ENCODE measurements around the gene WWC1. TPM values are rescaled to one million over a fixed set of nuclear protein-coding genes. Genes with fewer than 3 reads are reported as not detected.
"Not testable (repeated sequence)": the region's sequence is repeated elsewhere in the genome, so short reads cannot be mapped to it uniquely, and the experiment has no call there.

WWC1 gene
- total RNA-seq, 1 experiment from 2014 or later: not detected

GRCh38 chr5:168273056-168273980 is 18.1 kb upstream of the WWC1 start:
- no peak for DNase-seq
- Histone ChIP-seq H3K27ac (no peak overlapping the region), H3K4me3 (no peak overlapping the region), H3K9me3 (replicated peaks) (no peaks in the 10 kb centered on the region), H3K4me1 (no peaks in the 10 kb centered on the region; the same call in 1 of the 2 replicates), H3K36me3 (no peaks in the 10 kb centered on the region), H3K27me3 (no peaks in the 10 kb centered on the region; the same call in 1 of the 2 replicates)

- no peak for DNase-seq
- H3K27me3 ChIP-seq: no peaks in the 10 kb centered on the region; the same call in 1 of the 2 replicates
- H3K27ac ChIP-seq: no peak overlapping the region
Observed at GRCh38 chr5:168274406-168274805, 17.0 kb upstream of the WWC1 start.

GRCh38 chr5:168275940-168276339 is 15.5 kb upstream of the WWC1 start:
- Histone ChIP-seq H3K27ac (no peak overlapping the region), H3K9me3 (replicated peaks) (no peaks in the 10 kb centered on the region), H3K36me3 (no peaks in the 10 kb centered on the region), H3K27me3 (no peaks in the 10 kb centered on the region; the same call in 1 of the 2 replicates), H3K4me1 (no peaks in the 10 kb centered on the region), H3K4me3 (no peak overlapping the region)
- DNase-seq: no peak

More at GRCh38 chr5:168274406-168274805, 17.0 kb upstream of the WWC1 start:
- Histone ChIP-seq H3K36me3 (no peaks in the 10 kb centered on the region), H3K4me3 (no peak overlapping the region), H3K9me3 (replicated peaks) (no peaks in the 10 kb centered on the region), H3K4me1 (no peaks in the 10 kb centered on the region)

- Histone ChIP-seq H3K9me3 (replicated peaks) (no peaks in the 10 kb centered on the region), H3K27ac (no peak overlapping the region), H3K27me3 (no peaks in the 10 kb centered on the region; the same call in 1 of the 2 replicates), H3K4me3 (no peak overlapping the region), H3K4me1 (no peaks in the 10 kb centered on the region), H3K36me3 (no peaks in the 10 kb centered on the region)
- peak in 1 of 2 experiments; percentile 17 for DNase-seq
Observed at GRCh38 chr5:168282120-168282519, 9.3 kb upstream of the WWC1 start.

- Histone ChIP-seq H3K27ac (no peak overlapping the region), H3K4me1 (no peaks in the 10 kb centered on the region), H3K4me3 (no peak overlapping the region), H3K36me3 (no peaks in the 10 kb centered on the region), H3K9me3 (replicated peaks) (no peaks in the 10 kb centered on the region), H3K27me3 (no peaks in the 10 kb centered on the region)
- DNase-seq: no peak
Observed at GRCh38 chr5:168284809-168285208, 6.6 kb upstream of the WWC1 start.

- no peaks in the 10 kb centered on the region for H3K36me3 ChIP-seq
- H3K4me1 ChIP-seq: no peaks in the 10 kb centered on the region
- H3K9me3 ChIP-seq (replicated peaks): no peaks in the 10 kb centered on the region
- no peak overlapping the region for H3K4me3 ChIP-seq
- no peak for DNase-seq
- H3K27ac ChIP-seq: no peak overlapping the region
- H3K27me3 ChIP-seq: no peaks in the 10 kb centered on the region
Observed at GRCh38 chr5:168285696-168286095, 5.7 kb upstream of the WWC1 start.

GRCh38 chr5:168286386-168286785 is 5.1 kb upstream of the WWC1 start:
- no peak overlapping the region for H3K4me3 ChIP-seq
- H3K27me3 ChIP-seq: no peaks in the 10 kb centered on the region
- no peak for DNase-seq

GRCh38 chr5:168286863-168287262 is 4.6 kb upstream of the WWC1 start:
- not testable (repeated sequence) for H3K27me3 ChIP-seq; H3K9me3 ChIP-seq (replicated peaks); H3K27ac ChIP-seq; H3K4me3 ChIP-seq; DNase-seq; H3K36me3 ChIP-seq; H3K4me1 ChIP-seq

More at GRCh38 chr5:168286386-168286785, 5.1 kb upstream of the WWC1 start:
- Histone ChIP-seq H3K27ac (no peak overlapping the region), H3K9me3 (replicated peaks) (no peaks in the 10 kb centered on the region), H3K4me1 (no peaks in the 10 kb centered on the region), H3K36me3 (no peaks in the 10 kb centered on the region)

- Histone ChIP-seq H3K4me3 (no peak overlapping the region), H3K4me1 (no peaks in the 10 kb centered on the region), H3K36me3 (no peaks in the 10 kb centered on the region), H3K27ac (no peak overlapping the region), H3K27me3 (no peaks in the 10 kb centered on the region), H3K9me3 (replicated peaks) (no peaks in the 10 kb centered on the region)
- no peak for DNase-seq
Observed at GRCh38 chr5:168287362-168287761, 4.1 kb upstream of the WWC1 start.

- Histone ChIP-seq H3K4me3 (no peak overlapping the region), H3K36me3 (no peaks in the 10 kb centered on the region), H3K27me3 (no peaks in the 10 kb centered on the region), H3K4me1 (no peaks in the 10 kb centered on the region), H3K9me3 (replicated peaks) (no peaks in the 10 kb centered on the region), H3K27ac (no peak overlapping the region)
- DNase-seq: no peak
Observed at GRCh38 chr5:168288349-168289245, 2.8 kb upstream of the WWC1 start.

GRCh38 chr5:168290902-168291341 is 523 bp upstream of the WWC1 start:
- H3K4me3 ChIP-seq: no peak overlapping the region

GRCh38 chr5:168291964-168292785 is 730 bp downstream of the WWC1 start:
- no peak overlapping the region for H3K4me3 ChIP-seq
- H3K27me3 ChIP-seq: no peaks in the 10 kb centered on the region
- H3K4me1 ChIP-seq: no peaks in the 10 kb centered on the region
- no peaks in the 10 kb centered on the region for H3K9me3 ChIP-seq (replicated peaks)
- no peak overlapping the region for H3K27ac ChIP-seq
- DNase-seq: no peak
- no peaks in the 10 kb centered on the region for H3K36me3 ChIP-seq

More at GRCh38 chr5:168290902-168291341, 523 bp upstream of the WWC1 start:
- no peak for DNase-seq
- H3K27ac ChIP-seq: no peak overlapping the region
- no peaks in the 10 kb centered on the region for H3K27me3 ChIP-seq
- H3K9me3 ChIP-seq (replicated peaks): no peaks in the 10 kb centered on the region
- H3K36me3 ChIP-seq: no peaks in the 10 kb centered on the region
- no peaks in the 10 kb centered on the region for H3K4me1 ChIP-seq

- Histone ChIP-seq H3K9me3 (replicated peaks) (no peaks in the 10 kb centered on the region), H3K27me3 (no peaks in the 10 kb centered on the region), H3K4me3 (no peak overlapping the region), H3K36me3 (no peaks in the 10 kb centered on the region), H3K4me1 (no peaks in the 10 kb centered on the region), H3K27ac (no peak overlapping the region)
- no peak for DNase-seq
Observed at GRCh38 chr5:168292786-168293696, 1.6 kb downstream of the WWC1 start.

All from SJCRH30 (cell line).